Neural progenitor cell (in vitro differentiated cells): ENCODE results near the gene MTHFSD. TPM values are rescaled to one million over a fixed set of nuclear protein-coding genes. Genes with fewer than 3 reads are reported as not detected.
A peak's percentile ranks its signal among the peaks of the same experiment; 100 is the strongest.

Experiments used
- DNase-seq: peaks from one replicate; pipeline ENCODE4 v3.0.0-alpha.2; 2016; ENCODE audit warnings: low spot score
- H2AFZ ChIP-seq: fragments of 200-600 bp; sonication (generic); replicated peaks from 2 replicates; pipeline ENCODE4 v1.6.1; 2016; ENCODE audit warnings: antibody characterized with exemption
- H3F3A ChIP-seq: fragments of 200-600 bp; sonication (generic); 2 replicates; pipeline ENCODE4 v1.6.1; 2016; ENCODE audit warnings: antibody characterized with exemption, low read depth
- H3K27ac ChIP-seq: fragments of 200-600 bp; sonication (generic); 2 replicates; pipeline ENCODE4 v1.5.1; 2016; ENCODE audit warnings: mild to moderate bottlenecking
- H3K27me3 ChIP-seq: fragments of 200-600 bp; sonication (generic); 2 replicates; pipeline ENCODE4 v1.6.1; 2016; ENCODE audit warnings: mild to moderate bottlenecking, moderate library complexity
- H3K36me3 ChIP-seq: fragments of 200-600 bp; sonication (generic); 2 replicates; pipeline ENCODE4 v1.5.1; 2016
- H3K4me1 ChIP-seq: fragments of 200-600 bp; sonication (generic); 2 replicates; pipeline ENCODE4 v1.6.1; 2016; ENCODE audit warnings: mixed run types
- H3K4me2 ChIP-seq: fragments of 200-600 bp; sonication (generic); 2 replicates; pipeline ENCODE4 v1.6.1; 2016
- H3K4me3 ChIP-seq: fragments of 200-600 bp; sonication (generic); 2 replicates; pipeline ENCODE4 v1.5.1; 2016
- H3K79me2 ChIP-seq: fragments of 200-600 bp; sonication (generic); 2 replicates; pipeline ENCODE4 v1.6.1; 2016; ENCODE audit warnings: low read depth
- H3K9ac ChIP-seq: fragments of 200-600 bp; sonication (generic); 2 replicates; pipeline ENCODE4 v1.6.1; 2016
- H3K9me3 ChIP-seq: fragments of 200-600 bp; sonication (generic); 2 replicates; pipeline ENCODE4 v1.5.1; 2016; ENCODE audit warnings: low read depth
- H4K20me1 ChIP-seq: fragments of 200-600 bp; sonication (generic); 2 replicates; pipeline ENCODE4 v1.6.1; 2016; ENCODE audit warnings: low read depth
- H3K27ac Mint-ChIP-seq: 3 replicates; pipeline ENCODE4 v1.8.0; 2021; ENCODE audit warnings: mixed read lengths
- H3K27me3 Mint-ChIP-seq: 2 replicates; pipeline ENCODE4 v1.8.0; 2022; ENCODE audit warnings: low read depth, mild to moderate bottlenecking, inconsistent platforms, moderate library complexity, mixed read lengths; ENCODE audit not compliant: insufficient read depth
- H3K36me3 Mint-ChIP-seq: 3 replicates; pipeline ENCODE4 v1.8.0; 2021; ENCODE audit warnings: mixed read lengths
- H3K4me1 Mint-ChIP-seq: 3 replicates; pipeline ENCODE4 v1.8.0; 2021; ENCODE audit warnings: mixed read lengths
- H3K4me3 Mint-ChIP-seq: 3 replicates; pipeline ENCODE4 v1.8.0; 2021; ENCODE audit warnings: mild to moderate bottlenecking, moderate library complexity, mixed read lengths
- H3K9me3 Mint-ChIP-seq: 3 replicates; pipeline ENCODE4 v1.8.0; 2020; ENCODE audit warnings: mixed read lengths
- EZH2 ChIP-seq: fragments of 200-600 bp; sonication (generic); IDR thresholded peaks from 2 replicates; pipeline ENCODE4 v1.6.1; 2017; ENCODE audit warnings: antibody characterized with exemption, mild to moderate bottlenecking, moderate library complexity
- EZH2phosphoT487 ChIP-seq: fragments of 200-600 bp; sonication (generic); IDR thresholded peaks from 2 replicates; pipeline ENCODE4 v1.6.1; 2017; ENCODE audit warnings: antibody characterized with exemption
- total RNA-seq: library from RNA; depleted of rRNA; stranded (reverse); fragments of >200 nt; gene quantifications from 2 replicates; pipeline ENCODE4 v1.2.3, GENCODE V29; 2015; ENCODE audit warnings: low replicate concordance
- TF ChIP-seq, protein P1 (sequence below): fragments of 200-600 bp; sonication (generic); IDR thresholded peaks from 2 replicates; pipeline ENCODE4 v1.5.1; 2017; ENCODE audit warnings: antibody characterized with exemption, mild to moderate bottlenecking

Gene MTHFSD
- total RNA-seq, 1 donor from 2014 or later, result 17.4 TPM

DNA sequence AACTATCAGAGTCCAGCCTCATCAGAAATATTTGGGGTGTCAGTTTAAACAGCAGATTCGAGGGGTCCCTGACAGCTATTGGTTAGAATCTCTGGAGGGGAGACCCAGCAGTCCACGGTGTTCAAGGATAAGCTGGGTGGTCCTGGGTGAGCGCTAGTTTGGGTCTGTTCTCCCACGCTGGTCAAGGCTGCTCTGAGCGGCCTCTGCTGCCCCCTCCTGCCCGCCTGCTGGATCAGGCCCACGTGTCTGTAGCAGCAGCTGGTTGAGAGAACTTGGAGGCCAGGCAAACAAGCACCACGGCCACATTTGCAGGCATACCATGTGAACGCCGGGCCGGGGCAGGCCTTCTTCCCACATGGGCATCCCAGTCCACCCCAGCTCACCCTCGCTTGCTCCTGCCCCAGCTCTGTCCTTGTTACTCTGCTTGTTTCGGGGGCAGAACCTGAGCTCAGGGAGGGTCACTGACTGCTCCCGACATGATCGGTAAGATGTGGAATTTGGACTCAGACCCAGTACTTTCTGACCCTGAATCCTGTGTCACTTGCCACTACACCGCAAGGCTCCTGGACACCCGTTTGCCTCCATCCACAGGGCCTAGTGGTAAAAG lies 37.3 kb downstream of the MTHFSD start:
- Histone ChIP-seq H3K4me3 (no peak overlapping the region), H3K4me2 (no peak overlapping the region), H3K9ac (no peak overlapping the region), H3K27me3 (peaks cover 94% of the 10 kb centered on the region), H3K79me2 (no peaks in the 10 kb centered on the region), H3F3A (peaks cover 7% of the 10 kb centered on the region), H3K9me3 (no peaks in the 10 kb centered on the region), H3K4me1 (peaks cover 15% of the 10 kb centered on the region), H3K27ac (no peak overlapping the region), H4K20me1 (peaks cover 48% of the 10 kb centered on the region), H3K36me3 (no peaks in the 10 kb centered on the region), H2AFZ (no peak overlapping the region)
- Mint-ChIP-seq H3K36me3 (no peaks in the 10 kb centered on the region), H3K4me1 (peaks cover 3% of the 10 kb centered on the region), H3K4me3 (no peak overlapping the region), H3K27me3 (peaks cover 72% of the 10 kb centered on the region), H3K9me3 (no peaks in the 10 kb centered on the region), H3K27ac (no peak overlapping the region)
- TF ChIP-seq, protein P1, sequence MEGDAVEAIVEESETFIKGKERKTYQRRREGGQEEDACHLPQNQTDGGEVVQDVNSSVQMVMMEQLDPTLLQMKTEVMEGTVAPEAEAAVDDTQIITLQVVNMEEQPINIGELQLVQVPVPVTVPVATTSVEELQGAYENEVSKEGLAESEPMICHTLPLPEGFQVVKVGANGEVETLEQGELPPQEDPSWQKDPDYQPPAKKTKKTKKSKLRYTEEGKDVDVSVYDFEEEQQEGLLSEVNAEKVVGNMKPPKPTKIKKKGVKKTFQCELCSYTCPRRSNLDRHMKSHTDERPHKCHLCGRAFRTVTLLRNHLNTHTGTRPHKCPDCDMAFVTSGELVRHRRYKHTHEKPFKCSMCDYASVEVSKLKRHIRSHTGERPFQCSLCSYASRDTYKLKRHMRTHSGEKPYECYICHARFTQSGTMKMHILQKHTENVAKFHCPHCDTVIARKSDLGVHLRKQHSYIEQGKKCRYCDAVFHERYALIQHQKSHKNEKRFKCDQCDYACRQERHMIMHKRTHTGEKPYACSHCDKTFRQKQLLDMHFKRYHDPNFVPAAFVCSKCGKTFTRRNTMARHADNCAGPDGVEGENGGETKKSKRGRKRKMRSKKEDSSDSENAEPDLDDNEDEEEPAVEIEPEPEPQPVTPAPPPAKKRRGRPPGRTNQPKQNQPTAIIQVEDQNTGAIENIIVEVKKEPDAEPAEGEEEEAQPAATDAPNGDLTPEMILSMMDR, result peak; percentile 81
- TF ChIP-seq EZH2phosphoT487, result no peak
- DNase-seq, result peak; percentile 80

DNA sequence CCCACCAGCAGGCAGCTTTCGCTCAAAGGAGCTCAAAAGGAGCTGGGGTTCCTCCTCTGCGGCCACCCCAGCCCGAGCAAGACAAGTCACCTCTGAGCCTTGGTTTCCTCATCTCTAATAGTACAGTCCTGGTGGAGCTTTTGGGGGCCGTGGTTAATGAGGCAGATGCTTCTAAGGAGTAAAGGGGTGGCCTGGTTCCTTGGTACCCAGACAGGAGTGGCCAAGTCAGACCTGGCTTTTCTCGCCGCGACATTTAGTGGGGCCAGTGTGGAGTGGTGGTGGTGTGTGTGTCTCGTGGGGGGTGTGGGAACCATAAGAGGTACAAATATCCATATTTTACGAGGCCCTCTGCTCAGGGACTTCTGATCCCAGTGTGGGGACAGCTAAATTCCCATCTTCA lies 38.0 kb downstream of the MTHFSD start:
- Mint-ChIP-seq H3K27ac (no peak overlapping the region), H3K4me3 (peak overlapping the region; percentile 43), H3K4me1 (peaks cover 3% of the 10 kb centered on the region), H3K27me3 (peaks cover 77% of the 10 kb centered on the region), H3K36me3 (no peaks in the 10 kb centered on the region), H3K9me3 (no peaks in the 10 kb centered on the region)
- Histone ChIP-seq H3F3A (peaks cover 9% of the 10 kb centered on the region), H3K27me3 (peaks cover 100% of the 10 kb centered on the region), H2AFZ (no peak overlapping the region), H3K36me3 (no peaks in the 10 kb centered on the region), H3K4me2 (no peak overlapping the region), H3K79me2 (no peaks in the 10 kb centered on the region), H4K20me1 (peaks cover 55% of the 10 kb centered on the region), H3K4me3 (no peak overlapping the region), H3K9ac (no peak overlapping the region), H3K4me1 (peaks cover 15% of the 10 kb centered on the region), H3K9me3 (no peaks in the 10 kb centered on the region), H3K27ac (no peak overlapping the region)
- no peak for DNase-seq
- TF ChIP-seq EZH2phosphoT487 (no peak), EZH2 (no peak)
- TF ChIP-seq, protein P1, result no peak

DNA sequence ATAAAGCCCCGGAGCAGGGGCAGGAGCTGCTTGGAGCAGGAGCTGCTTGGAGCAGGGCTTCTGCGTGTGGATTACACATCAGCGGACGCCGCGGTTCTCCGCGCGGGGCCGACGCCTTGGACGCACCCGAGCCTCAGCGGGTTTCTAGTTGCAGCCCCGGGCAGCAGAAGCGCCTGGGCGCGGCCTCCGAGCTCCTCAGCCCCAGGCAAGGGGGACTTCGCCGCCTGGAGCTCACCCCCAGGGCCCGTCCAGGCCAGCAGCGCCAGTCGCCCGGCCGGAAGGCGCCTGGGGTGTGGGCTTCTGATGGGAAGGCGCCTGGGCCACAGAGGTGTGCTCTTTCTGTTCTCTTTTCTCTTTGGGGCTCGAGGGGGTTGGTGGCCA lies 38.4 kb downstream of the MTHFSD start:
- H2AFZ ChIP-seq, result no peak overlapping the region
- peak; percentile 50 for DNase-seq
- Mint-ChIP-seq H3K9me3 (no peaks in the 10 kb centered on the region), H3K36me3 (no peaks in the 10 kb centered on the region), H3K4me3 (no peak overlapping the region), H3K4me1 (peaks cover 3% of the 10 kb centered on the region), H3K27me3 (peaks cover 80% of the 10 kb centered on the region), H3K27ac (no peak overlapping the region)
- H4K20me1 ChIP-seq, result peaks cover 59% of the 10 kb centered on the region
- H3K36me3 ChIP-seq, result no peaks in the 10 kb centered on the region
- H3K9ac ChIP-seq, result no peak overlapping the region
- no peaks in the 10 kb centered on the region for H3K9me3 ChIP-seq
- TF ChIP-seq EZH2phosphoT487, result no peak
- TF ChIP-seq, protein P1, result no peak
- no peak for TF ChIP-seq EZH2
- no peaks in the 10 kb centered on the region for H3K79me2 ChIP-seq
- H3K4me1 ChIP-seq, result peaks cover 15% of the 10 kb centered on the region
- H3K27me3 ChIP-seq, result peaks cover 100% of the 10 kb centered on the region
- peaks cover 9% of the 10 kb centered on the region for H3F3A ChIP-seq
- H3K4me2 ChIP-seq, result peak overlapping the region; percentile 73
- no peak overlapping the region for H3K27ac ChIP-seq
- peak overlapping the region; percentile 27 for H3K4me3 ChIP-seq
